ENCODE results near the gene ATP6V0B. TPM values are rescaled to one million over a fixed set of nuclear protein-coding genes. Genes with fewer than 3 reads are reported as not detected.

The ATP6V0B gene
- total and polyA plus RNA-seq, 2 donors = 44.4 to 120 TPM

GRCh38 chr1:44021156-44021555, 46.4 kb downstream of the ATP6V0B start:
- no peaks in the 10 kb centered on the region for H3K4me1 ChIP-seq (ENCODE audit: insufficient read depth)
- no peak overlapping the region for H3K27ac ChIP-seq (ENCODE audit: low read depth)
- no peak overlapping the region for H3K4me3 ChIP-seq (ENCODE audit: low read depth, low read length)
- DNase-seq (ENCODE audit: extremely low spot score) = no peak
- 82% methylated on average over 8 of the region's 8 CpGs for WGBS
- H3K36me3 ChIP-seq (ENCODE audit: insufficient read depth) = no peaks in the 10 kb centered on the region

- Histone ChIP-seq H3K4me3 (ENCODE audit: low read depth, low read length) (no peak overlapping the region), H3K36me3 (ENCODE audit: insufficient read depth) (no peaks in the 10 kb centered on the region), H3K27ac (ENCODE audit: low read depth) (no peak overlapping the region), H3K4me1 (ENCODE audit: insufficient read depth) (no peaks in the 10 kb centered on the region)
- DNase-seq (ENCODE audit: extremely low spot score) = no peak
- WGBS = 89% methylated on average over 10 of the region's 10 CpGs
These were observed 47.0 kb downstream of the ATP6V0B start for GRCh38 chr1:44021581-44022321.

- no peak overlapping the region for H3K27ac ChIP-seq (ENCODE audit: low read depth)
- H3K4me1 ChIP-seq (ENCODE audit: insufficient read depth) = peaks cover 1% of the 10 kb centered on the region
- no peak for DNase-seq (ENCODE audit: extremely low spot score)
- H3K36me3 ChIP-seq (ENCODE audit: insufficient read depth) = no peaks in the 10 kb centered on the region
- WGBS = 91% methylated on average over 14 of the region's 14 CpGs
- H3K4me3 ChIP-seq (ENCODE audit: low read depth, low read length) = no peak overlapping the region
These were observed 49.5 kb downstream of the ATP6V0B start for GRCh38 chr1:44024031-44024902.

GRCh38 chr1:44024903-44025525, 50.3 kb downstream of the ATP6V0B start:
- H3K27ac ChIP-seq (ENCODE audit: low read depth) = no peak overlapping the region
- 86% methylated on average over 13 of the region's 13 CpGs for WGBS
- H3K4me1 ChIP-seq (ENCODE audit: insufficient read depth) = peaks cover 3% of the 10 kb centered on the region
- H3K36me3 ChIP-seq (ENCODE audit: insufficient read depth) = no peaks in the 10 kb centered on the region
- H3K4me3 ChIP-seq (ENCODE audit: low read depth, low read length) = no peak overlapping the region
- DNase-seq (ENCODE audit: extremely low spot score) = no peak

GRCh38 chr1:44025816-44026215, 51.1 kb downstream of the ATP6V0B start:
- peaks cover 3% of the 10 kb centered on the region for H3K4me1 ChIP-seq (ENCODE audit: insufficient read depth)
- no peak for DNase-seq (ENCODE audit: extremely low spot score)
- WGBS = 89% methylated on average over 3 of the region's 3 CpGs

GRCh38 chr1:44027320-44027719, 52.6 kb downstream of the ATP6V0B start:
- Histone ChIP-seq H3K4me3 (ENCODE audit: low read depth, low read length) (no peak overlapping the region), H3K36me3 (ENCODE audit: insufficient read depth) (no peaks in the 10 kb centered on the region), H3K27ac (ENCODE audit: low read depth) (no peak overlapping the region), H3K4me1 (ENCODE audit: insufficient read depth) (peaks cover 3% of the 10 kb centered on the region)
- 91% methylated on average over 3 of the region's 3 CpGs for WGBS
- no peak for DNase-seq (ENCODE audit: extremely low spot score)

More at GRCh38 chr1:44025816-44026215, 51.1 kb downstream of the ATP6V0B start:
- Histone ChIP-seq H3K27ac (ENCODE audit: low read depth) (no peak overlapping the region), H3K4me3 (ENCODE audit: low read depth, low read length) (no peak overlapping the region), H3K36me3 (ENCODE audit: insufficient read depth) (no peaks in the 10 kb centered on the region)

Other genes starting within 250 kb of the ATP6V0B start
- gene ARTN, start 41.2 kb upstream of the ATP6V0B start, total RNA-seq = 1.4 TPM
- 2.4 TPM for gene ARTN, start 41.2 kb upstream of the ATP6V0B start, polyA plus RNA-seq
- 11.5 TPM for gene IPO13, start 28.0 kb upstream of the ATP6V0B start, total RNA-seq
- gene IPO13, start 28.0 kb upstream of the ATP6V0B start, polyA plus RNA-seq = 22.2 TPM
- 7.8 TPM for gene DPH2, start 5.0 kb upstream of the ATP6V0B start, total RNA-seq
- gene DPH2, start 5.0 kb upstream of the ATP6V0B start, polyA plus RNA-seq = 21.7 TPM
- 35.2 TPM for gene B4GALT2, start 4.2 kb downstream of the ATP6V0B start, total RNA-seq
- gene B4GALT2, start 4.2 kb downstream of the ATP6V0B start, polyA plus RNA-seq = 55.9 TPM
- gene CCDC24, start 16.6 kb downstream of the ATP6V0B start, total RNA-seq = 2.8 TPM
- 7.2 TPM for gene CCDC24, start 16.6 kb downstream of the ATP6V0B start, polyA plus RNA-seq
- 6.1 TPM for gene SLC6A9, start 56.5 kb downstream of the ATP6V0B start, total RNA-seq
- gene SLC6A9, start 56.5 kb downstream of the ATP6V0B start, polyA plus RNA-seq = 19.8 TPM
- 0.95 TPM for gene KLF17, start 143.9 kb downstream of the ATP6V0B start, total RNA-seq
- 1.3 TPM for gene KLF17, start 143.9 kb downstream of the ATP6V0B start, polyA plus RNA-seq
- gene KLF18, start 166.7 kb downstream of the ATP6V0B start, total RNA-seq = not detected
- gene KLF18, start 166.7 kb downstream of the ATP6V0B start, polyA plus RNA-seq = not detected
- 17.2 TPM for gene DMAP1, start 238.5 kb downstream of the ATP6V0B start, total RNA-seq
- 33.7 TPM for gene DMAP1, start 238.5 kb downstream of the ATP6V0B start, polyA plus RNA-seq